ENCODE measurements around the gene SLC36A3. TPM values are rescaled to one million over a fixed set of nuclear protein-coding genes. Genes with fewer than 3 reads are reported as not detected.

SLC36A3 gene
- total RNA-seq, 3 donors from 2014 or later (not counting 1 experiment from before 2014, with no cell fraction given): not detected

DNA sequence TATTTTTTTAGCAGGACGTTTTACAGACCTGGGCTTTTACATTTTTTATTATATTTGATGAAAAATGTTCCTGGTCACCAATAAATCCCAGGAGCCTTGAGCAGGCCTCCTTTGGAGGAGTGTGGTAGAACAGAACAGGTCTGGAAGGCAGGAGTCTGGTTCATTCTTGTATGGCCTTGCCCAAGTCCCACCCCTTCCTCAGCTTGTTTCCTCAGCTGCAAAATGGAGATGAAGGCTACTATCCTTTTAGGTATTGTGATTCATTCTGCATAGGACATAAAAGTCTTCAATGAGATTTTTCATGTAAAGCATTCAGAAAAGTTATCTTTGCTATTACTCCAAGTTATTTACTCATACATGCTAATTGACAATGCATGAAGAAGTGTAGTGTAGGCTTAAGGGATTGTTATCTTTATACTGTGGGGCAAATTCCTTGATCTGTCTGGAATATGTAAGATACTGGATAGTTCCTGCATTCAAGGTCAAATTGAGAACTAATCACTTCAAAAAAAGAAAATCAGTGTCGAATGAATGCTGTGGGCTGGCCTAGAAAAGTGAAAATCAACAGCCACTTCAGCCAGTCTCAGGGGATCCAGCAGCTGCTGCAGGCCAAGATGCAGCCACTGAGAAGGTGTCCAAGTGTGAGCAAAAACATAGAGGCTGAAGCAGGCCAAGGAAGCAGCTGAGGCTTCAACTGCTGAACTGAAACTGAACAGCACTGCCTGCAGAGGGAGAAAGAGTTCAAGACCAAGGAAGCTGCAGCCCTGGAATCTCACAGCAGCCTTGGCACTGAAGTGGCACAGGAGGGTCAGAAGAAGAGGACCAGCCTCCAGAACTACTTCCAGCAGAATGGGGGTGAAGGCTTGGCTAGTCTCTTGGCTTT is 15.5 kb upstream of the SLC36A3 start:
- 71% methylated on average over 2 of the region's 2 CpGs for WGBS (ENCODE audit: insufficient coverage)
- TF ChIP-seq, protein P1, sequence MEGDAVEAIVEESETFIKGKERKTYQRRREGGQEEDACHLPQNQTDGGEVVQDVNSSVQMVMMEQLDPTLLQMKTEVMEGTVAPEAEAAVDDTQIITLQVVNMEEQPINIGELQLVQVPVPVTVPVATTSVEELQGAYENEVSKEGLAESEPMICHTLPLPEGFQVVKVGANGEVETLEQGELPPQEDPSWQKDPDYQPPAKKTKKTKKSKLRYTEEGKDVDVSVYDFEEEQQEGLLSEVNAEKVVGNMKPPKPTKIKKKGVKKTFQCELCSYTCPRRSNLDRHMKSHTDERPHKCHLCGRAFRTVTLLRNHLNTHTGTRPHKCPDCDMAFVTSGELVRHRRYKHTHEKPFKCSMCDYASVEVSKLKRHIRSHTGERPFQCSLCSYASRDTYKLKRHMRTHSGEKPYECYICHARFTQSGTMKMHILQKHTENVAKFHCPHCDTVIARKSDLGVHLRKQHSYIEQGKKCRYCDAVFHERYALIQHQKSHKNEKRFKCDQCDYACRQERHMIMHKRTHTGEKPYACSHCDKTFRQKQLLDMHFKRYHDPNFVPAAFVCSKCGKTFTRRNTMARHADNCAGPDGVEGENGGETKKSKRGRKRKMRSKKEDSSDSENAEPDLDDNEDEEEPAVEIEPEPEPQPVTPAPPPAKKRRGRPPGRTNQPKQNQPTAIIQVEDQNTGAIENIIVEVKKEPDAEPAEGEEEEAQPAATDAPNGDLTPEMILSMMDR (IDR thresholded peaks at IDR 0.05): no peak

DNA sequence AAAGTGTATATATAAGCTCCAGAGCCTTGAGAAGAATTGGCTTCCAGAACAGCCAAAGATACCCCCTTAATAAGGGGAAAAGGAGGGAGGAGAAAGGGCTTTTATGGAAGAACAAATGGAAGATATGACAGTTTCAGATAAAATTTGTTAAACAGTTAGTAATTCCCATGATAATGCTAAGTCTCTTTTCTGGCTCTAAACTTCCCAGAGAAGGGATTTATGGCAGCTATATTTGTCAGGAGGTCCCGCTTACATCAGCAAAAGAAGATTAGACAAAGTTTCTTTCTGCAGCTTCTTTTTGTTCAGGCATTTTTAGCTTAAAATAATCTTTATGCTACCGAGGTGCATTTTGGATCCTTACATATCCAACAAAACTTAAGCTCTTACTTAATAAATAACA is 14.3 kb upstream of the SLC36A3 start:
- peaks cover 3% of the 10 kb centered on the region for H3K27me3 ChIP-seq (ENCODE audit: control insufficient read depth, insufficient read depth, low read length)
- H3K27ac ChIP-seq (ENCODE audit: low read length): no peak overlapping the region
- H3K4me3 ChIP-seq (ENCODE audit: low read length): no peak overlapping the region
- no peaks in the 10 kb centered on the region for H3K9me3 ChIP-seq (ENCODE audit: control insufficient read depth, insufficient read depth, low read length)
- TF ChIP-seq, protein P1 (IDR thresholded peaks at IDR 0.05): no peak
- Mint-ChIP-seq H3K4me3 (no peak overlapping the region), H3K36me3 (no peaks in the 10 kb centered on the region), H3K9me3 (no peaks in the 10 kb centered on the region), H3K27me3 (ENCODE audit: low read depth in 2 of 2) (peaks cover 0 to 12% of the 10 kb centered on the region in 2 donors), H3K27ac (no peak overlapping the region), H3K4me1 (no peaks in the 10 kb centered on the region)
- 68% methylated on average over 2 of the region's 2 CpGs for WGBS (ENCODE audit: insufficient coverage)
- H3K4me1 ChIP-seq (ENCODE audit: control insufficient read depth, insufficient read depth, low read length): no peaks in the 10 kb centered on the region
- no peaks in the 10 kb centered on the region for H3K36me3 ChIP-seq (ENCODE audit: control insufficient read depth, insufficient read depth, low read length)
- intact Hi-C loops (cut with micrococcal nuclease): no loop called here
- ATAC-seq (no peak), DNase-seq (no peak)

More for the DNA sequence above, 15.5 kb upstream of the SLC36A3 start:
- Mint-ChIP-seq H3K27me3 (ENCODE audit: low read depth in 2 of 2) (peaks cover 0 to 11% of the 10 kb centered on the region in 2 donors), H3K4me1 (no peaks in the 10 kb centered on the region), H3K9me3 (no peaks in the 10 kb centered on the region), H3K4me3 (no peak overlapping the region), H3K36me3 (no peaks in the 10 kb centered on the region), H3K27ac (no peak overlapping the region)
- DNase-seq: peak in 1 of 2 donors; percentile 7
- no peak for ATAC-seq
- intact Hi-C loops (cut with micrococcal nuclease): no loop called here
- H3K4me3 ChIP-seq (ENCODE audit: low read length): no peak overlapping the region
- no peaks in the 10 kb centered on the region for H3K9me3 ChIP-seq (ENCODE audit: control insufficient read depth, insufficient read depth, low read length)
- H3K27me3 ChIP-seq (ENCODE audit: control insufficient read depth, insufficient read depth, low read length): peaks cover 3% of the 10 kb centered on the region
- H3K27ac ChIP-seq (ENCODE audit: low read length): no peak overlapping the region
- H3K4me1 ChIP-seq (ENCODE audit: control insufficient read depth, insufficient read depth, low read length): no peaks in the 10 kb centered on the region
- no peaks in the 10 kb centered on the region for H3K36me3 ChIP-seq (ENCODE audit: control insufficient read depth, insufficient read depth, low read length)

DNA sequence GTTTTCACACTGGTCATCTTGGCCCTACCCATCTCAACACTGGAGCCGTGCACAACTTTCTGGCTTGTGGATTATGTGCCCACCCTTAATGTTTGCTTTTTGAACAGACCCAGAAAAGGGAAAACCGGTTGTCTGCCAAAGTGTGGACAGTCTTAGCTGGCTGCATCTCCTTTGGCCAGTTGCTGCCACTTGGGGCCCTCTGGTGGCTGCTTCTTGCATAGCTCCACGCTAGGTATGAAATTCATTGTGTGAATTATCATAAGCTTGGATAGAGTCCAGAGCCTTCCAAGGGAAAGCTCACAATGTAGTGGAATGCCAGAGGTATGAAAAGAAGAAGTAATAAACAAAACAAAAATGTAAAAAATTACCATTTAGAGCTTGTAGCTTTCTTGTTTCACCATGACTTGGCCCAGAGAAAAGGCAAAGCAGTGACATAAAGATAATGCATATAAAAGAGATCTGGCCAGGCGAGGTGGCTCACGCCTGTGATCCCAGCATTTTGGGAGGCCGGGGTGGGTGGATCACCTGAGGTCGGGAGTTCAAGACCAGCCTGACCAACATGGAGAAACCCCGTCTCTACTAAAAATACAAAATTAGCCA is 12.5 kb upstream of the SLC36A3 start:
- ATAC-seq (peak; percentile 68 to 86 (median 75)), DNase-seq (peak; percentile 25 to 61)
- Mint-ChIP-seq H3K36me3 (peaks cover 4% of the 10 kb centered on the region), H3K27me3 (ENCODE audit: low read depth in 2 of 2) (peaks cover 5 to 15% of the 10 kb centered on the region in 2 donors), H3K4me3 (no peak overlapping the region), H3K4me1 (no peaks in the 10 kb centered on the region), H3K27ac (no peak overlapping the region), H3K9me3 (peaks cover 0 to 2% of the 10 kb centered on the region in 2 donors)
- H3K36me3 ChIP-seq (ENCODE audit: control insufficient read depth, insufficient read depth, low read length): no peaks in the 10 kb centered on the region
- TF ChIP-seq, protein P1 (IDR thresholded peaks at IDR 0.05): peak; percentile 76
- H3K9me3 ChIP-seq (ENCODE audit: control insufficient read depth, insufficient read depth, low read length): no peaks in the 10 kb centered on the region
- WGBS (ENCODE audit: insufficient coverage): 60% methylated on average over 8 of the region's 8 CpGs
- no peak overlapping the region for H3K27ac ChIP-seq (ENCODE audit: low read length)
- no peaks in the 10 kb centered on the region for H3K4me1 ChIP-seq (ENCODE audit: control insufficient read depth, insufficient read depth, low read length)
- H3K4me3 ChIP-seq (ENCODE audit: low read length): no peak overlapping the region
- peaks cover 3% of the 10 kb centered on the region for H3K27me3 ChIP-seq (ENCODE audit: control insufficient read depth, insufficient read depth, low read length)
- intact Hi-C loops (cut with micrococcal nuclease): no loop called here
